Mesendoderm (in vitro differentiated cells): Measurements from ENCODE around the gene TRPC4.

Experiments
- DNase-seq: peaks from one replicate; pipeline ENCODE4 v3.0.0; 2013
- H2AK5ac ChIP-seq: 2 replicates; pipeline ENCODE4 v1.6.1; 2013; ENCODE audit warnings: low read length, inconsistent platforms
- H2BK120ac ChIP-seq: 2 replicates; pipeline ENCODE4 v1.6.1; 2013; ENCODE audit warnings: low read depth, mild to moderate bottlenecking, low read length, moderate library complexity, mixed read lengths
- H2BK15ac ChIP-seq: replicated peaks from 2 replicates; pipeline ENCODE4 v1.6.1; 2013; ENCODE audit warnings: low read depth, mild to moderate bottlenecking, moderate library complexity
- H2BK5ac ChIP-seq: 2 replicates; pipeline ENCODE4 v1.6.1; 2013; ENCODE audit warnings: low read length, inconsistent platforms
- H3K18ac ChIP-seq: 2 replicates; pipeline ENCODE4 v1.6.1; 2013; ENCODE audit warnings: mild to moderate bottlenecking, low read length, mixed read lengths
- H3K23ac ChIP-seq: one replicate; pipeline ENCODE4 v1.6.1; 2013; ENCODE audit warnings: low read length
- H3K27ac ChIP-seq: 2 replicates; pipeline ENCODE4 v1.5.1; 2013; ENCODE audit warnings: low read depth, mild to moderate bottlenecking, inconsistent platforms, low read length, moderate library complexity
- H3K27me3 ChIP-seq: 2 replicates; pipeline ENCODE4 v1.6.1; 2013; ENCODE audit warnings: low read length, control low read depth, mild to moderate bottlenecking, inconsistent platforms; ENCODE audit not compliant: insufficient read depth, poor library complexity
- H3K36me3 ChIP-seq: 2 replicates; pipeline ENCODE4 v1.6.1; 2013; ENCODE audit warnings: low read length, inconsistent platforms; ENCODE audit not compliant: control insufficient read depth, insufficient read depth
- H3K4ac ChIP-seq: one replicate; pipeline ENCODE4 v1.6.1; 2013; ENCODE audit warnings: low read depth, mild to moderate bottlenecking, low read length, moderate library complexity
- H3K4me1 ChIP-seq: 2 replicates; pipeline ENCODE4 v1.6.1; 2013; ENCODE audit warnings: low read depth, low read length, inconsistent platforms; ENCODE audit not compliant: control insufficient read depth
- H3K4me2 ChIP-seq: 2 replicates; pipeline ENCODE4 v1.6.1; 2013; ENCODE audit warnings: low read length
- H3K4me3 ChIP-seq: 2 replicates; pipeline ENCODE4 v1.5.1; 2013; ENCODE audit warnings: mild to moderate bottlenecking, low read length
- H3K56ac ChIP-seq: one replicate; pipeline ENCODE4 v1.6.1; 2013; ENCODE audit warnings: low read length
- H3K79me1 ChIP-seq: 2 replicates; pipeline ENCODE4 v1.6.1; 2013; ENCODE audit warnings: low read length, inconsistent platforms
- H3K79me2 ChIP-seq: 2 replicates; pipeline ENCODE4 v1.6.1; 2013; ENCODE audit warnings: mild to moderate bottlenecking, low read length; ENCODE audit not compliant: control insufficient read depth, insufficient read depth
- H3K9ac ChIP-seq: 2 replicates; pipeline ENCODE4 v1.6.1; 2013; ENCODE audit warnings: low read length, inconsistent platforms
- H4K5ac ChIP-seq: one replicate; pipeline ENCODE4 v1.6.1; 2013; ENCODE audit warnings: low read length
- H4K8ac ChIP-seq: one replicate; pipeline ENCODE4 v1.6.1; 2013; ENCODE audit warnings: low read depth, mild to moderate bottlenecking, control low read depth, low read length, moderate library complexity
- WGBS: extraction: QIAGEN DNeasy Blood & Tissue Kit; methylation state at CpG from one replicate; pipeline ENCODE4 v1.1.7; 2013; ENCODE audit warnings: low lambda C conversion rate, missing lambda C conversion rate; ENCODE audit not compliant: insufficient coverage; ENCODE audit errors: extremely low coverage; 5-methylcytosine and 5-hydroxymethylcytosine counted together

Gene TRPC4

GRCh38 chr13:37599519-37599918, 270.1 kb downstream of the TRPC4 start:
- Histone ChIP-seq H3K4me1 (no peaks in the 10 kb centered on the region), H3K4me2 (no peak overlapping the region), H3K79me1 (no peaks in the 10 kb centered on the region), H3K56ac (no peak overlapping the region), H3K27me3 (no peaks in the 10 kb centered on the region), H3K27ac (no peak overlapping the region), H3K79me2 (no peaks in the 10 kb centered on the region), H3K23ac (no peak overlapping the region), H3K4me3 (no peak overlapping the region), H3K4ac (no peak overlapping the region), H3K9ac (no peak overlapping the region), H2AK5ac (no peak overlapping the region), H4K8ac (no peak overlapping the region), H2BK120ac (no peak overlapping the region), H3K36me3 (no peaks in the 10 kb centered on the region), H4K5ac (no peak overlapping the region), H2BK5ac (no peak overlapping the region), H3K18ac (no peak overlapping the region), H2BK15ac (no peak overlapping the region)
- DNase-seq: no peak
- no CpG with 5 or more reads among the region's 2 CpGs for WGBS

DNA sequence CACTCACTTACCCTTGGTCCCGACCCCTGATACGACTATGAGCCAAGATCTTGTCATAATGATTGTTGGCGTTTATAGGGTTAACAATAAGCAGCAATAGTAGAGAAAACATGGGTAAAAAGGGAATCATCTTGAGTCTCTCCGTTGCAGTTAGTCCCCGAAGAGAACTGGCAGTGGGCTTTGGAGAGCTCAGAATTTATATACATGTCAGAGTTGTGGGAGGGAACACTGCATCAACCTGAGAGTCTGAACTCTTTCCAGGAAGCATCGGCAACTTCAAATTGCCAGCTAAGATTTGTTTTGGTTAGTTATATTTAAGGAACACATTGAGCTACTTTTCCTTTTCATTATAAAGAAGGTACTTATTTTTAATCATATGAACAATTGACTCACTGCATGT, 271.0 kb downstream of the TRPC4 start, which contains the start of gene POSTN:
Gene POSTN (minus strand): TSS at position 172 of the 400 bp plus-strand sequence. CDS start 42 bp downstream, at position 130.
- H3K79me1 ChIP-seq: no peaks in the 10 kb centered on the region
- H3K4me3 ChIP-seq: no peak within 1 kb of the TSS
- no peak within 1 kb of the TSS for H3K18ac ChIP-seq
- H2AK5ac ChIP-seq: no peak within 1 kb of the TSS
- H4K8ac ChIP-seq: no peak within 1 kb of the TSS
- no peak within 1 kb of the TSS for H3K56ac ChIP-seq
- no peak within 1 kb of the TSS for H2BK15ac ChIP-seq
- no peak within 1 kb of the TSS for H3K27ac ChIP-seq
- no peak within 1 kb of the TSS for H3K9ac ChIP-seq
- no CpG with 5 or more reads among the region's 6 CpGs for WGBS
- no peak within 1 kb of the TSS for H2BK120ac ChIP-seq
- no peak within 1 kb of the TSS for H4K5ac ChIP-seq
- H3K4me1 ChIP-seq: no peaks in the 10 kb centered on the region
- no peaks in the 10 kb centered on the region for H3K79me2 ChIP-seq
- no peak within 1 kb of the TSS for H2BK5ac ChIP-seq
- peak; percentile 6 for DNase-seq
- no peak within 1 kb of the TSS for H3K4me2 ChIP-seq
- H3K27me3 ChIP-seq: no peaks in the 10 kb centered on the region
- no peak within 1 kb of the TSS for H3K23ac ChIP-seq
- H3K36me3 ChIP-seq: no peaks in the 10 kb centered on the region
- no peak within 1 kb of the TSS for H3K4ac ChIP-seq

- no peak overlapping the region for H3K27ac ChIP-seq
- no CpG with 5 or more reads among the region's 2 CpGs for WGBS
- no peak overlapping the region for H3K23ac ChIP-seq
- H3K4me3 ChIP-seq: no peak overlapping the region
- no peak overlapping the region for H3K9ac ChIP-seq
- no peak overlapping the region for H3K56ac ChIP-seq
- H2AK5ac ChIP-seq: no peak overlapping the region
- H4K8ac ChIP-seq: no peak overlapping the region
- H3K4me1 ChIP-seq: no peaks in the 10 kb centered on the region
- no peak overlapping the region for H3K4ac ChIP-seq
- no peaks in the 10 kb centered on the region for H3K36me3 ChIP-seq
- H3K79me1 ChIP-seq: no peaks in the 10 kb centered on the region
- no peaks in the 10 kb centered on the region for H3K79me2 ChIP-seq
- H2BK120ac ChIP-seq: no peak overlapping the region
- no peak for DNase-seq
- no peaks in the 10 kb centered on the region for H3K27me3 ChIP-seq
- H4K5ac ChIP-seq: no peak overlapping the region
- no peak overlapping the region for H2BK15ac ChIP-seq
- no peak overlapping the region for H3K18ac ChIP-seq
- H3K4me2 ChIP-seq: no peak overlapping the region
- no peak overlapping the region for H2BK5ac ChIP-seq
These were observed 272.0 kb downstream of the TRPC4 start for GRCh38 chr13:37597477-37598025.

DNA sequence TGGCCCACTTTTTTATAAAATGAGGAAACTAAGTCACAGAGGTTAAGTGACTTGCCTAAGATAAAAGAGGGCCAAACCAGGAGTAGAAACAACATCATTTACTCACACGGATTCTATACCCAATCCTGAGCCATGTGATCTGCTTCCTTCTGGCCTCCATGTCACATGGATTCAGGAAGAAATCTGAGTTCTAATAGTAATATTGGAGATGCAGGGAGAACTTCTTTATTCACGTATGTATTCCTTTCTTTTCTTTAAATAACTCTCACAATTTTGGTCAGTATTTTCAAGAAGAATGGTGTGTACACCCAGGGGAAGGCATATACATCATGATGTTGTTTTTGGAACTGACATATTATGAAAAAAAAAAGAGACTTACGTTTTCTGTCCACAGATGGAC, 272.8 kb downstream of the TRPC4 start:
- H3K4me3 ChIP-seq: no peak overlapping the region
- no peak overlapping the region for H3K18ac ChIP-seq
- no peaks in the 10 kb centered on the region for H3K79me1 ChIP-seq
- H3K4me1 ChIP-seq: no peaks in the 10 kb centered on the region
- H2BK15ac ChIP-seq: no peak overlapping the region
- no peak overlapping the region for H4K8ac ChIP-seq
- no peak overlapping the region for H2BK120ac ChIP-seq
- no peak overlapping the region for H4K5ac ChIP-seq
- H3K4me2 ChIP-seq: no peak overlapping the region
- no peaks in the 10 kb centered on the region for H3K36me3 ChIP-seq
- no peak overlapping the region for H2AK5ac ChIP-seq
- WGBS: no CpG with 5 or more reads among the region's 3 CpGs
- H3K23ac ChIP-seq: no peak overlapping the region
- no peak overlapping the region for H3K56ac ChIP-seq
- no peak overlapping the region for H3K27ac ChIP-seq
- DNase-seq: no peak
- no peak overlapping the region for H2BK5ac ChIP-seq
- no peaks in the 10 kb centered on the region for H3K79me2 ChIP-seq
- H3K4ac ChIP-seq: no peak overlapping the region
- H3K27me3 ChIP-seq: no peaks in the 10 kb centered on the region
- H3K9ac ChIP-seq: no peak overlapping the region

DNA sequence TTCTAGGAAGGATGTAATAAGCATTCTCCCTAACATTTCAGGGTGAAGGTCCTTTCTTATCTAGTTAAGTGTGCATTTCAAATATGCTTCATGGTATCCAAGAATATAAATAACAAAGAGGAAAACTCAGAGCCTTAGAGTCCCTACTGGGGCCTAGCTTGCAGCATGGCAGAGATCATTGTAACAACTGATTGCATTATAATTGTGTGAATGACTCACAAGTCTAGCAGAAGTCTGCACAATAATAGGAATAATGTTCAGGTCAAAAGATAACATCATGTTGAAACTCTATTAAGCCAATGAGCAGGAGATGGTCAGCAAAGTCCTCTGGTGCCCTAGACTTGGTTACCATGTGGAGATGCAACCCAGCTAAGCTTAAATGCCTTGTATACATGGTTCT, 274.4 kb downstream of the TRPC4 start:
- H3K18ac ChIP-seq: no peak overlapping the region

DNA sequence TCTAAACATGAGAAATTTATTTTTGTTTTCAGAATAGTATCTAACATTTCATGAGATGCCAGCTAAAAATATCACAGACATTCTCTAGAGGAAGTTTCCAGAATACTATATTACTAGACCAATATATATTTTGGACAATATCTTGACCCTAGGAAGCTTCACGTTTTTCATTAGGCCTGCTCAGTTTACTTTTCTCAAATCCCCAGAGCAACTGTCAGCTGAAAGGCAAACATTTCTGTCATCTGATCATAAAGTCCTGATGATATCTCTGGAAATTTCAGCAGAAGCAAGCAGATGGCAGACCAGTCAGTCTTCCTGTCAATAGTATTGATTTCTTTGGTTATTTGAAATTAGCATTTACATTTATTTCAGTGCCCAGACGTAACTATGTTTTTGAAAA, 275.0 kb downstream of the TRPC4 start:
- Histone ChIP-seq H3K4ac (no peak overlapping the region), H3K4me2 (no peak overlapping the region), H3K4me1 (no peaks in the 10 kb centered on the region), H2BK15ac (no peak overlapping the region), H3K79me1 (no peaks in the 10 kb centered on the region), H3K79me2 (no peaks in the 10 kb centered on the region), H2BK120ac (no peak overlapping the region), H3K56ac (no peak overlapping the region), H3K36me3 (no peaks in the 10 kb centered on the region), H3K27ac (no peak overlapping the region), H3K4me3 (no peak overlapping the region), H4K5ac (no peak overlapping the region), H2BK5ac (no peak overlapping the region), H4K8ac (no peak overlapping the region), H3K9ac (no peak overlapping the region), H3K23ac (no peak overlapping the region), H2AK5ac (no peak overlapping the region), H3K18ac (no peak overlapping the region), H3K27me3 (no peaks in the 10 kb centered on the region)
- no CpG with 5 or more reads among the region's 2 CpGs for WGBS
- no peak for DNase-seq

More for the DNA sequence above, 274.4 kb downstream of the TRPC4 start:
- Histone ChIP-seq H3K23ac (no peak overlapping the region), H3K79me2 (no peaks in the 10 kb centered on the region), H4K8ac (no peak overlapping the region), H3K56ac (no peak overlapping the region), H3K79me1 (no peaks in the 10 kb centered on the region), H4K5ac (no peak overlapping the region), H3K36me3 (no peaks in the 10 kb centered on the region), H3K9ac (no peak overlapping the region), H3K4me1 (no peaks in the 10 kb centered on the region), H2AK5ac (no peak overlapping the region), H3K4me2 (no peak overlapping the region), H3K4me3 (no peak overlapping the region), H2BK5ac (no peak overlapping the region), H2BK15ac (no peak overlapping the region), H2BK120ac (no peak overlapping the region), H3K27ac (no peak overlapping the region), H3K27me3 (no peaks in the 10 kb centered on the region), H3K4ac (no peak overlapping the region)
- no peak for DNase-seq
